IPS-18c (cell line): ENCODE measurements around the gene METTL8.

Experiments used
- H3K4me3 ChIP-seq: 2 replicates; pipeline ENCODE4 v1.7.0; 2013; ENCODE audit warnings: low read depth, mild to moderate bottlenecking, low read length, moderate library complexity; ENCODE audit not compliant: insufficient read depth
- H3K9me3 ChIP-seq: one replicate; pipeline ENCODE4 v1.6.1; 2013; ENCODE audit warnings: mild to moderate bottlenecking, low read length, moderate library complexity; ENCODE audit not compliant: control insufficient read depth, insufficient read depth

METTL8 gene

GRCh38 chr2:171309455-171310286, 124.1 kb downstream of the METTL8 start:
- Histone ChIP-seq H3K4me3 (no peak overlapping the region), H3K9me3 (peaks cover 2% of the 10 kb centered on the region)

GRCh38 chr2:171308280-171309054, 125.3 kb downstream of the METTL8 start:
- peaks cover 2% of the 10 kb centered on the region for H3K9me3 ChIP-seq
- no peak overlapping the region for H3K4me3 ChIP-seq

GRCh38 chr2:171307560-171307959, 126.2 kb downstream of the METTL8 start:
- H3K4me3 ChIP-seq: no peak overlapping the region

GRCh38 chr2:171297956-171298355, 135.8 kb downstream of the METTL8 start:
- Histone ChIP-seq H3K9me3 (no peaks in the 10 kb centered on the region), H3K4me3 (no peak overlapping the region)

More at GRCh38 chr2:171307560-171307959, 126.2 kb downstream of the METTL8 start:
- no peaks in the 10 kb centered on the region for H3K9me3 ChIP-seq

- no peak overlapping the region for H3K4me3 ChIP-seq
- no peaks in the 10 kb centered on the region for H3K9me3 ChIP-seq
Measured at GRCh38 chr2:171294608-171295007, 139.2 kb downstream of the METTL8 start.

- Histone ChIP-seq H3K4me3 (no peak overlapping the region), H3K9me3 (no peaks in the 10 kb centered on the region)
Measured at GRCh38 chr2:171293661-171294060, 140.1 kb downstream of the METTL8 start.

- H3K9me3 ChIP-seq: no peaks in the 10 kb centered on the region
- H3K4me3 ChIP-seq: no peak overlapping the region
Measured at GRCh38 chr2:171289991-171290390, 143.8 kb downstream of the METTL8 start.

GRCh38 chr2:171289316-171289715, 144.5 kb downstream of the METTL8 start:
- H3K9me3 ChIP-seq: no peaks in the 10 kb centered on the region
- no peak overlapping the region for H3K4me3 ChIP-seq

GRCh38 chr2:171287611-171288010, 146.2 kb downstream of the METTL8 start:
- H3K4me3 ChIP-seq: no peak overlapping the region
- no peaks in the 10 kb centered on the region for H3K9me3 ChIP-seq

GRCh38 chr2:171287036-171287571, 146.7 kb downstream of the METTL8 start:
- Histone ChIP-seq H3K4me3 (no peak overlapping the region), H3K9me3 (no peaks in the 10 kb centered on the region)

- Histone ChIP-seq H3K9me3 (no peaks in the 10 kb centered on the region), H3K4me3 (no peak overlapping the region)
Measured at GRCh38 chr2:171281110-171281509, 152.7 kb downstream of the METTL8 start.

GRCh38 chr2:171279983-171280790, 153.6 kb downstream of the METTL8 start:
- Histone ChIP-seq H3K4me3 (no peak overlapping the region), H3K9me3 (no peaks in the 10 kb centered on the region)

GRCh38 chr2:171274757-171275156, 159.0 kb downstream of the METTL8 start:
- Histone ChIP-seq H3K9me3 (no peaks in the 10 kb centered on the region), H3K4me3 (no peak overlapping the region)

- Histone ChIP-seq H3K9me3 (no peaks in the 10 kb centered on the region), H3K4me3 (no peak overlapping the region)
Measured at GRCh38 chr2:171271971-171272436, 161.8 kb downstream of the METTL8 start.

GRCh38 chr2:171271386-171271785, 162.4 kb downstream of the METTL8 start:
- Histone ChIP-seq H3K9me3 (no peaks in the 10 kb centered on the region), H3K4me3 (no peak overlapping the region)

- Histone ChIP-seq H3K4me3 (no peak overlapping the region), H3K9me3 (no peaks in the 10 kb centered on the region)
Measured at GRCh38 chr2:171267855-171268629, 165.7 kb downstream of the METTL8 start.
